K562 (cell line): ENCODE data around the gene TRIM31. TPM values are rescaled to one million over a fixed set of nuclear protein-coding genes. Genes with fewer than 3 reads are reported as not detected.

Experiments used
- ATAC-seq: fragments of 200-7000 bp; cut with Tn5 transposase; 3 replicates; pipeline ENCODE4 v1.9.1; 2020; ENCODE audit warnings: moderate library complexity
- BruUV-seq: library from RNA; stranded (reverse); fragments of 400-500 nt; replicated peaks from 2 replicates; lab custom pipeline; 2021; lab: Mats Ljungman, UMichigan
- CTCF ChIA-PET: fragments of 300-600 bp; formaldehyde crosslinking; extraction: SDS; loops from one replicate; lab custom pipeline; 2021; ENCODE audit warnings: low intra/inter-chr PET ratio; lab: Yijun Ruan, JAX
- POLR2A ChIA-PET: fragments of 300-600, 350-650 bp; sonication (Branson Sonifier 250); formaldehyde crosslinking; extraction: SDS; loops from one replicate; lab custom pipeline; 2021; ENCODE audit warnings: antibody characterized with exemption, inconsistent platforms; lab: Yijun Ruan, JAX
- DNase-seq, 4 experiments: peaks; one replicate each; pipeline versions ENCODE4 v3.0.0 to v3.0.0-alpha.2; 2011 to 2018; ENCODE audit warnings: low spot score in 3 of 4, mixed read lengths in 3 of 4; ENCODE audit errors: extremely low read depth in 1 of 4
- FAIRE-seq: peaks from 2 replicates; lab custom pipeline; 2011; peaks lifted over from hg19 to GRCh38; lab: Jason Lieb, UNC
- H2AFZ ChIP-seq: 2 replicates; pipeline ENCODE4 v1.6.0; 2011; ENCODE audit warnings: low read depth, low read length, control low read depth, inconsistent platforms
- H3K27ac ChIP-seq: fragments of 200-600 bp; 3 replicates; pipeline ENCODE4 v1.8.0; 2011; ENCODE audit warnings: low read depth, mild to moderate bottlenecking, control low read depth, inconsistent platforms, low read length, moderate library complexity, mixed read lengths; ENCODE audit errors: extremely low read depth
- H3K27me3 ChIP-seq, 2 experiments: fragments of 300-600 bp in 1 of 2; 2 replicates in 1 of 2; 3 replicates in 1 of 2; pipeline versions ENCODE4 v1.6.0 to v1.8.0; 2011; ENCODE audit warnings: inconsistent platforms in 2 of 2, low read length in 2 of 2, mild to moderate bottlenecking in 1 of 2, mixed read lengths in 1 of 2, moderate library complexity in 1 of 2; ENCODE audit not compliant: control insufficient read depth in 2 of 2, insufficient read depth in 2 of 2
- H3K36me3 ChIP-seq: fragments of 300-600 bp; 3 replicates; pipeline ENCODE4 v1.8.0; 2011; ENCODE audit warnings: mild to moderate bottlenecking, low read length, inconsistent platforms; ENCODE audit not compliant: control insufficient read depth, insufficient read depth
- H3K4me1 ChIP-seq, 2 experiments: fragments of 200-600 bp in 1 of 2; replicated peaks in 1 of 2; 2 replicates in 1 of 2; 3 replicates in 1 of 2; pipeline versions ENCODE4 v1.5.1 to v1.8.0; 2011; ENCODE audit warnings: inconsistent platforms in 2 of 2, low read length in 2 of 2, mild to moderate bottlenecking in 1 of 2, mixed read lengths in 1 of 2, moderate library complexity in 1 of 2; ENCODE audit not compliant: control insufficient read depth in 2 of 2, insufficient read depth in 2 of 2
- H3K4me2 ChIP-seq: 2 replicates; pipeline ENCODE4 v1.6.1; 2011; ENCODE audit warnings: low read length, control low read depth, inconsistent platforms, mixed read lengths; ENCODE audit not compliant: insufficient read depth
- H3K4me3 ChIP-seq: fragments of 200-600 bp; sonication (generic), shearing (Covaris generic); 2 replicates; pipeline ENCODE4 v1.5.1; 2016; ENCODE audit warnings: control low read depth, inconsistent platforms
- H3K79me2 ChIP-seq: fragments of 200-600 bp; 3 replicates; pipeline ENCODE4 v1.8.0; 2011; ENCODE audit warnings: low read length, inconsistent platforms; ENCODE audit not compliant: control insufficient read depth, insufficient read depth
- H3K9ac ChIP-seq, 2 experiments: 2 replicates each; pipeline versions ENCODE4 v1.6.0 to v1.6.1; 2011; ENCODE audit warnings: low read depth in 2 of 2, low read length in 2 of 2, control low read depth in 1 of 2, inconsistent platforms in 1 of 2, mild to moderate bottlenecking in 1 of 2, mixed read lengths in 1 of 2; ENCODE audit not compliant: insufficient read depth in 1 of 2
- H3K9me1 ChIP-seq: one replicate; pipeline ENCODE4 v1.6.0; 2011; ENCODE audit warnings: inconsistent platforms, mild to moderate bottlenecking, low read length, moderate library complexity; ENCODE audit not compliant: control insufficient read depth, insufficient read depth
- H3K9me3 ChIP-seq: replicated peaks from 2 replicates; pipeline ENCODE4 v1.5.1; 2011; ENCODE audit warnings: low read depth, low read length, inconsistent platforms; ENCODE audit not compliant: control insufficient read depth, insufficient read depth
- H4K20me1 ChIP-seq: replicated peaks from 2 replicates; pipeline ENCODE4 v1.6.1; 2011; ENCODE audit warnings: low read length, inconsistent platforms, mixed read lengths; ENCODE audit not compliant: control insufficient read depth, insufficient read depth
- ARID1B ChIP-seq: fragments of 450-650 bp; IDR thresholded peaks from 2 replicates; pipeline ENCODE4 v1.6.1; 2016; ENCODE audit warnings: antibody characterized with exemption, mild to moderate bottlenecking, inconsistent platforms
- BMI1 ChIP-seq: fragments of 150-350 bp; IDR thresholded peaks from 2 replicates; pipeline ENCODE4 v1.6.1; 2014; ENCODE audit warnings: low read length
- C11orf30 ChIP-seq: fragments of 450-650 bp; IDR thresholded peaks from 2 replicates; pipeline ENCODE4 v1.6.1; 2016; ENCODE audit warnings: low read depth, mild to moderate bottlenecking
- FOSL1 ChIP-seq: fragments of 200-800 bp; sonication (Bioruptor generic); conservative IDR thresholded peaks from 2 replicates; pipeline ENCODE4 v1.6.1; 2016; ENCODE audit warnings: missing genetic modification characterization, missing compliant biosample characterization
- GTF2B ChIP-seq: IDR thresholded peaks from 2 replicates; pipeline ENCODE4 v1.6.1; 2011; ENCODE audit not compliant: insufficient read length; ENCODE audit errors: extremely low read depth
- HCFC1 ChIP-seq: IDR thresholded peaks from 2 replicates; pipeline ENCODE4 v1.6.1; 2012; ENCODE audit warnings: low read depth, low read length, improper control_type of control experiment
- JUNB ChIP-seq: fragments of 450-650 bp; formaldehyde crosslinking; conservative IDR thresholded peaks from 2 replicates; pipeline ENCODE4 v1.4.0; 2020; ENCODE audit warnings: mild to moderate bottlenecking
- NCOA4 ChIP-seq: fragments of 450-650 bp; IDR thresholded peaks from 2 replicates; pipeline ENCODE4 v1.6.1; 2018; ENCODE audit warnings: mild to moderate bottlenecking; ENCODE audit not compliant: partially characterized antibody
- PBX2 ChIP-seq, 2 experiments: IDR thresholded peaks in 1 of 2; conservative IDR thresholded peaks in 1 of 2; 2 replicates each; pipeline ENCODE4 v1.6.1; 2016; ENCODE audit warnings: low read depth in 2 of 2, mild to moderate bottlenecking in 1 of 2, missing compliant biosample characterization in 1 of 2, missing genetic modification characterization in 1 of 2, moderate library complexity in 1 of 2
- PHF8 ChIP-seq: fragments of 200-600 bp; sonication (generic); IDR thresholded peaks from 2 replicates; pipeline ENCODE4 v1.6.1; 2012; ENCODE audit warnings: mixed run types, mild to moderate bottlenecking, inconsistent platforms, low read length, moderate library complexity, borderline replicate concordance
- PYGO2 ChIP-seq: fragments of 450-650 bp; IDR thresholded peaks from 2 replicates; pipeline ENCODE4 v1.6.1; 2016; ENCODE audit warnings: mild to moderate bottlenecking, missing genetic modification characterization, moderate library complexity, missing compliant biosample characterization
- RAD51 ChIP-seq: fragments of 450-650 bp; IDR thresholded peaks from 2 replicates; pipeline ENCODE4 v1.7.1; 2016; ENCODE audit warnings: low read depth, mild to moderate bottlenecking, borderline replicate concordance
- ZBTB9 ChIP-seq: fragments of 450-650 bp; formaldehyde crosslinking; IDR thresholded peaks from 2 replicates; pipeline ENCODE4 v1.4.0; 2020; ENCODE audit warnings: mild to moderate bottlenecking, moderate library complexity
- ZNF175 ChIP-seq: fragments of 200-800 bp; sonication (Bioruptor generic); IDR thresholded peaks from 2 replicates; pipeline ENCODE4 v1.6.1; 2016; ENCODE audit warnings: low read depth, mild to moderate bottlenecking, missing genetic modification characterization, missing compliant biosample characterization
- ZNF212 ChIP-seq: fragments of 450-650 bp; formaldehyde crosslinking; IDR thresholded peaks from 2 replicates; pipeline ENCODE4 v1.4.0; 2020; ENCODE audit warnings: mild to moderate bottlenecking
- ZNF511 ChIP-seq: sonication (generic); formaldehyde crosslinking; IDR thresholded peaks from 2 replicates; pipeline ENCODE4 v1.8.0; 2022; ENCODE audit warnings: mild to moderate bottlenecking, missing genetic modification reagents
- WGBS: fragments of 100-300 bp; shearing (Covaris generic); methylation state at CpG from one replicate; pipeline ENCODE4 v1.1.6; 2016; ENCODE audit warnings: low coverage, mixed read lengths; ENCODE audit not compliant: insufficient coverage; ENCODE audit errors: missing lambda C conversion rate; 5-methylcytosine and 5-hydroxymethylcytosine counted together
- in situ Hi-C: fragments of 300-500 bp; cut with MboI; formaldehyde crosslinking; loops from 4 replicates; pipeline ENCODE4 v1.15.0; 2018; ENCODE audit warnings: inconsistent platforms, mixed read lengths
- intact Hi-C: fragments of 100-400 bp; cut with micrococcal nuclease; formaldehyde crosslinking; loops from 2 replicates; pipeline ENCODE4 v1.14.2; 2022
- polyA plus RNA-seq, 8 experiments: library from polyadenylated mRNA; depleted of rRNA in 4 of 8; stranded (reverse) in 5 of 8; unstranded in 3 of 8; fragments of >200 nt; fragmentation: Nextera tagmentation in 2 of 8; fragmentation: Illumina TruSeq in 1 of 8; extraction: Ambion mirVana in 2 of 8; extraction: Trizol in 1 of 8; gene quantifications; 2 replicates each; pipeline versions ENCODE4 v1.2.1 to v1.2.3, GENCODE V29; 2011 to 2014; ENCODE audit warnings: inconsistent platforms in 1 of 8, missing spikeins in 1 of 8
- total RNA-seq, 7 experiments: library from RNA; depleted of rRNA in 6 of 7; stranded (reverse); fragments of >200 nt in 6 of 7; fragmentation: Illumina TruSeq in 2 of 7; extraction: Trizol in 2 of 7; gene quantifications; 2 replicates each; pipeline versions ENCODE4 v1.2.1 to v1.2.3, GENCODE V29; 2011 to 2021; ENCODE audit warnings: low replicate concordance in 1 of 7

Gene TRIM31
- total and polyA plus RNA-seq, 9 of the 15 experiments (the other 6 are each of a cell fraction or from before 2014, with no cell fraction given), result not detected

GRCh38 chr6:30061092-30061857 is 51.6 kb downstream of the TRIM31 start, which contains the start of gene POLR1H:
Gene POLR1H, plus strand, starts transcription at chr6:30061265. Its CDS starts 260 bp downstream, at chr6:30061525.
- H3K4me1 ChIP-seq, result peaks cover 0 to 14% of the 10 kb centered on the region in 2 experiments; a peak in 3 of 5 replicates
- WGBS, result under 1% methylated on average over 48 of the region's 48 CpGs
- peak within 1 kb of the TSS; percentile 93 for H3K4me2 ChIP-seq
- no peaks in the 10 kb centered on the region for H3K9me1 ChIP-seq
- in situ Hi-C loops, result no loop called here
- H3K9me3 ChIP-seq, result no peaks in the 10 kb centered on the region
- peak within 1 kb of the TSS; percentile 96 to 98 for H3K9ac ChIP-seq
- peaks cover 53% of the 10 kb centered on the region for H3K79me2 ChIP-seq
- H3K27ac ChIP-seq, result peak within 1 kb of the TSS; percentile 85
- POLR2A ChIA-PET, result interaction anchor here (0.6 to 2.2 kb wide), 19 partner anchors 9 to 509 kb away, joined by 3 to 10 read pairs (median 4); no protein-coding TSS in a partner anchor
- BruUV-seq, result TSS peak; percentile 65
- intact Hi-C loops, result loop anchor here (5.0 to 10.0 kb wide), 2 partner anchors 94 to 284 kb away; partner anchors contain the start of gene RPP21
- DNase-seq, result peak; percentile 94 to 99 (median 96)
- CTCF ChIA-PET, result no interaction called here
- no peaks in the 10 kb centered on the region for H4K20me1 ChIP-seq
- H3K36me3 ChIP-seq, result peaks cover 40% of the 10 kb centered on the region
- H2AFZ ChIP-seq, result peak within 1 kb of the TSS; percentile 94
- H3K27me3 ChIP-seq, result no peaks in the 10 kb centered on the region
- peak; percentile 96 for ATAC-seq
- FAIRE-seq, result peak; percentile 96
- peak within 1 kb of the TSS; percentile 79 for H3K4me3 ChIP-seq
- TF ChIP-seq GTF2B (no peak), ZNF511 (CRISPR knock-in tag) (0 out of 2 replicates have a peak, but pooled peaks have one; percentile 11), ARID1B (peak; percentile 27; the same call in 1 of the 2 replicates), JUNB (CRISPR knock-in tag) (peak; percentile 93), BMI1 (0 out of 2 replicates have a peak, but pooled peaks have one; percentile 44), HCFC1 (peak; percentile 87), PYGO2 (tag) (no peak), PBX2 (CRISPR knock-in tag; IDR thresholded peaks at IDR 0.05; ENCODE audit: low read depth) (no peak), PBX2 (tag; conservative IDR thresholded peaks at IDR 0.05; ENCODE audit: low read depth) (0 out of 2 replicates have a peak, but pooled peaks have one; percentile 33), NCOA4 (no peak), FOSL1 (peak; percentile 69), ZBTB9 (no peak), RAD51 (no peak), PHF8 (peak; percentile 92), ZNF212 (CRISPR knock-in tag) (no peak), ZNF175 (CRISPR knock-in tag) (peak; percentile 86), C11orf30 (peak; percentile 99)
